Measurements from ENCODE around the gene KAT2A. TPM values are rescaled to one million over a fixed set of nuclear protein-coding genes. Genes with fewer than 3 reads are reported as not detected.

Gene KAT2A
- total RNA-seq, 4 donors from 2014 or later, result 25.3 to 55.5 (median 37.1) TPM

DNA sequence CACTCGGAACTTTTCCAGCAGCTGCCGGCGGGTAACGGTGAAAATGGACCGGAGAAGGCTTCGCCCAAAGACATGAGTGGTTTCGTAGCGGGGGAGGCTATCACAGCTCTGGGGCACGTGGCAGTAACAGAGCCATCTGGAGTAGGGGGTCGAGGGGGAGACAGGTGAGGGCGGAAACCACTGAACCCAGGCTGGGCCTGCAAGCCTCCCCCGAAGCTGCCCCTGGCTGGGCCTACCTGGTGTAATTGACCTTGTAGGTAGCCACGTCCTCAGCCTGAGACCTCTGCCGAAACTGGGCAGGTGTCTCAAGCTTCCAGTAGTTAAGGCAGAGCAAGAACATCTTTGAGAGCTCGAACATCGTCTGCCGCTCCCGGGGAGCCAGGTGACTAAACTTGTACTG lies 1.9 kb downstream of the KAT2A start:
- no peak for DNase-seq (ENCODE audit: low spot score in 2 of 2)
- WGBS, 2 donors, result 86 to 90% methylated on average over 18 of the region's 18 CpGs
- intact Hi-C loops (cut with DNase I; ENCODE audit: low total_unique reads), result loop anchor here (5.0 to 10.0 kb wide), 2 partner anchors 52 to 154 kb away; partner anchors contain the start of gene CNP
- H3K4me3 ChIP-seq (ENCODE audit: low read depth, poor library complexity, severe bottlenecking), result no peak overlapping the region
- no peak for TF ChIP-seq POLR2A (IDR thresholded peaks at IDR 0.05)

GRCh38 chr17:42118545-42118944 lies 2.6 kb downstream of the KAT2A start:
- no peak for DNase-seq (ENCODE audit: low spot score in 2 of 2)
- 48 to 52% methylated on average over 1 to 2 of the region's 2 CpGs for WGBS, 2 donors
- TF ChIP-seq POLR2A (IDR thresholded peaks at IDR 0.05) (no peak), CTCF (IDR thresholded peaks at IDR 0.05) (no peak)
- H3K4me3 ChIP-seq (ENCODE audit: low read depth, poor library complexity, severe bottlenecking), result no peak overlapping the region
- intact Hi-C loops (cut with DNase I; ENCODE audit: low total_unique reads), result loop anchor here (5.0 to 10.0 kb wide), 2 partner anchors 51 to 154 kb away; partner anchors contain the start of gene CNP

GRCh38 chr17:42118126-42118510 lies 3.0 kb downstream of the KAT2A start:
- TF ChIP-seq POLR2A (IDR thresholded peaks at IDR 0.05) (no peak), CTCF (IDR thresholded peaks at IDR 0.05) (no peak)
- intact Hi-C loops (cut with DNase I; ENCODE audit: low total_unique reads), result loop anchor here (5.0 to 10.0 kb wide), 2 partner anchors 51 to 153 kb away; partner anchors contain the start of gene CNP

GRCh38 chr17:42117397-42118125 lies 3.6 kb downstream of the KAT2A start:
- no peak overlapping the region for H3K4me3 ChIP-seq (ENCODE audit: low read depth, poor library complexity, severe bottlenecking)
- intact Hi-C loops (cut with DNase I; ENCODE audit: low total_unique reads), result loop anchor here (2.0 to 10.0 kb wide), 3 partner anchors 50 to 153 kb away; partner anchors contain the start of gene CNP
- DNase-seq (ENCODE audit: low spot score in 2 of 2), result no peak
- 83 to 84% methylated on average over 30 of the region's 30 CpGs for WGBS, 2 donors
- TF ChIP-seq CTCF (IDR thresholded peaks at IDR 0.05), result no peak
- TF ChIP-seq POLR2A (IDR thresholded peaks at IDR 0.05), result no peak

More at GRCh38 chr17:42118126-42118510, 3.0 kb downstream of the KAT2A start:
- no peak overlapping the region for H3K4me3 ChIP-seq (ENCODE audit: low read depth, poor library complexity, severe bottlenecking)
- no peak for DNase-seq (ENCODE audit: low spot score in 2 of 2)
- WGBS, 2 donors, result 88 to 93% methylated on average over 4 of the region's 4 CpGs

- peak; percentile 84 to 97 for DNase-seq (ENCODE audit: low spot score in 2 of 2)
- TF ChIP-seq POLR2A (IDR thresholded peaks at IDR 0.05) (no peak), CTCF (IDR thresholded peaks at IDR 0.05) (no peak)
- no peak overlapping the region for H3K4me3 ChIP-seq (ENCODE audit: low read depth, poor library complexity, severe bottlenecking)
- 29 to 30% methylated on average over 18 of the region's 18 CpGs for WGBS, 2 donors
- intact Hi-C loops (cut with DNase I; ENCODE audit: low total_unique reads), result loop anchor here (2.0 to 10.0 kb wide), 3 partner anchors 50 to 152 kb away; partner anchors contain the start of gene CNP
These were observed 4.3 kb downstream of the KAT2A start for GRCh38 chr17:42116705-42117396.

DNA sequence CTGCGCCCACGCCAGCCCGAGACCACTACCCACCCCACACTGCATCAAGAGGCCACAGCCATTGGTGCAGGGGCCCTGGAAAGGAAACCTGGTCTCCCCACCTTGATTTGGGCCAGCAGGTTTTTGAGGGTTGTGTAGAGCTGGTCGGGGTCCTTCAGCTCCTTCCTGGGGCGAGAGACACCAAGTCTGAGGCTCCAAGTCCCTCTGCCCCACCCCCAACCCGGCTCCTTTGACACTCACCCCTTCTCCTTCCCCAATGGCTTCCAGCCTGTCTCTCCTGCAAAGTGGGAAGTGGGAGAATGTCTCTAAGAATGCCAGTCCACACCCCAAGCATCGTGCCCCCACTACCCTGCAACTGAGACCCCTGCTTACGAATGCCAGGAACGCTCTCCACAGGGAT lies 7.0 kb downstream of the KAT2A start:
- intact Hi-C loops (cut with DNase I; ENCODE audit: low total_unique reads), result loop anchor here (10.0 kb wide), 1 partner anchor 149 kb away; the partner anchor contains the start of gene CNP
- H3K4me3 ChIP-seq (ENCODE audit: low read depth, poor library complexity, severe bottlenecking), result no peak overlapping the region
- no peak for TF ChIP-seq CTCF (IDR thresholded peaks at IDR 0.05)
- TF ChIP-seq POLR2A (IDR thresholded peaks at IDR 0.05), result no peak
- DNase-seq (ENCODE audit: low spot score in 2 of 2), result no peak
- WGBS, 2 donors, result 73 to 81% methylated on average over 9 of the region's 9 CpGs
